Adrenal gland (tissue), 5 donors: ENCODE results near the gene TP73.

ENCODE experiments used
- CTCF ChIP-seq, 6 experiments: fragments of 450-650 bp in 4 of 6; fragments of 200-600 bp in 2 of 6; sonication (generic) in 1 of 6; IDR thresholded peaks; 1 replicate in 5 of 6; 2 replicates in 1 of 6; pipeline versions ENCODE4 v1.5.1 to v1.8.0; 2016 to 2021; ENCODE audit warnings: antibody characterized with exemption in 6 of 6, mild to moderate bottlenecking in 2 of 6, moderate library complexity in 1 of 6
- POLR2A ChIP-seq, 2 donors: fragments of 450-650 bp; IDR thresholded peaks; one replicate each; pipeline ENCODE4 v1.6.1; 2017; ENCODE audit warnings: antibody characterized with exemption in 2 of 2, mild to moderate bottlenecking in 2 of 2, moderate library complexity in 1 of 2
- donor health status: DM: no; HTN: no; CAD: no.

- TF ChIP-seq CTCF (IDR thresholded peaks at IDR 0.05) (no peak), POLR2A (IDR thresholded peaks at IDR 0.05) (no peak)
Observed at GRCh38 chr1:3714814-3715213, 62.5 kb downstream of the TP73 start.
